GM18498 (cell line): ENCODE data around the gene NR6A1.
"Not testable (repeated sequence)": the region's sequence is repeated elsewhere in the genome, so short reads cannot be mapped to it uniquely, and the experiment has no call there.

Source experiments
- ATAC-seq: cut with Tn5 transposase; IDR thresholded peaks from one replicate; pipeline ENCODE4 v1.9.1; 2021; ENCODE audit warnings: mild to moderate bottlenecking, moderate library complexity; ENCODE audit not compliant: unreplicated experiment

Gene NR6A1

GRCh38 chr9:124778575-124779367, 7.7 kb upstream of the NR6A1 start:
- ATAC-seq: no peak

- no peak for ATAC-seq
These were observed 6.0 kb upstream of the NR6A1 start, which contains the start of gene OLFML2A for GRCh38 chr9:124776954-124777648. Gene OLFML2A, plus strand, starts transcription at chr9:124777133. Its CDS starts 138 bp downstream, at chr9:124777271.

GRCh38 chr9:124776618-124776953, 5.5 kb upstream of the NR6A1 start:
- ATAC-seq: no peak

- ATAC-seq: no peak
These were observed 3.2 kb upstream of the NR6A1 start for GRCh38 chr9:124774129-124774978.

- ATAC-seq: no peak
These were observed 2.5 kb upstream of the NR6A1 start for GRCh38 chr9:124773473-124774128.

GRCh38 chr9:124772877-124773276, 1.8 kb upstream of the NR6A1 start:
- not testable (repeated sequence) for ATAC-seq

- no peak for ATAC-seq
These were observed 962 bp upstream of the NR6A1 start for GRCh38 chr9:124771867-124772679.

GRCh38 chr9:124770359-124771020, 621 bp downstream of the NR6A1 start:
- no peak for ATAC-seq

GRCh38 chr9:124769549-124770358, 1.4 kb downstream of the NR6A1 start:
- no peak for ATAC-seq

- no peak for ATAC-seq
These were observed 2.2 kb downstream of the NR6A1 start for GRCh38 chr9:124768750-124769548.

GRCh38 chr9:124768334-124768733, 2.8 kb downstream of the NR6A1 start:
- ATAC-seq: no peak

GRCh38 chr9:124767821-124768220, 3.3 kb downstream of the NR6A1 start:
- ATAC-seq: no peak

- ATAC-seq: no peak
These were observed 4.1 kb downstream of the NR6A1 start for GRCh38 chr9:124766815-124767554.

GRCh38 chr9:124766326-124766725, 4.8 kb downstream of the NR6A1 start:
- no peak for ATAC-seq

- no peak for ATAC-seq
These were observed 5.7 kb downstream of the NR6A1 start for GRCh38 chr9:124765439-124765835.

GRCh38 chr9:124764774-124765438, 6.2 kb downstream of the NR6A1 start:
- no peak for ATAC-seq

- no peak for ATAC-seq
These were observed 8.5 kb downstream of the NR6A1 start for GRCh38 chr9:124762633-124763032.
